HG02623 (cell line): Measurements from ENCODE around the gene DGKI.

ENCODE experiments used
- ATAC-seq: cut with Tn5 transposase; IDR thresholded peaks from one replicate; pipeline ENCODE4 v1.9.1; 2021; ENCODE audit warnings: moderate library complexity; ENCODE audit not compliant: unreplicated experiment

Gene DGKI

GRCh38 chr7:137873524-137873923, 26.8 kb upstream of the DGKI start:
- no peak for ATAC-seq

DNA sequence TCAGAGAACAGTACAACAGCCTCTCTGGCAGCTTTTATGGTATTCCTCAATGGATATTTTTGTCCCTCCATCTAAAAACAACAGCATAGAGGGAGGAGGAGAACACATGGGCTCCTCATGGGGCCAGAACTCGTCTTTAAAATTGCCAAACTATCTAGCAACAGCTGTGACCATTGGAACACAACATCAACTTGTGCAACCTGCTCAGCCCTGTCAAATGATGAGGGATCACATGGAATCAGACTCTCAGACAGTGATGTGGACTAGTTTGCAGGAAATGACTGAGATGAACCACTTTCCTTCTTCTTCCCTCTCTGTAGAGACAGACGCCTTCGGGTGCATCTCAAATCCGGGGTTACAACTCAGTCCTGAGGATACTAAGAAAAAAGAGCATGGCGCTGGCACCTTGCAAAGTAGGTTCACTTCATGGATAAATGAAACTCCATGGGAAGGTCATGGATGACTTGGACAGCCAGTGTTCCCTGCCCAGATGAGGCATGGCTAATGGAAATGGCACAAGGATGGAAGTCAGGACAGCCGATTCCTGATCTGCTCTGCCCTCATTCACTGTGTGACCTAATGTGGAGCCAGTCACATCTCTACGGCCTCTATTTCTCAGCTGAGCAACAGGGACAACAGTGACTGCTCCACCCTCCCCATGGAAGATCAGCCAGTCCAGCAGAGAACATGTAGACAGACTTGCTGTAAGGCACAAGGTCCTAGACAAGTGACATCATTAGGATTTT, 24.6 kb upstream of the DGKI start:
- no peak for ATAC-seq

- no peak for ATAC-seq
Observed at GRCh38 chr7:137870684-137871083, 23.9 kb upstream of the DGKI start.

DNA sequence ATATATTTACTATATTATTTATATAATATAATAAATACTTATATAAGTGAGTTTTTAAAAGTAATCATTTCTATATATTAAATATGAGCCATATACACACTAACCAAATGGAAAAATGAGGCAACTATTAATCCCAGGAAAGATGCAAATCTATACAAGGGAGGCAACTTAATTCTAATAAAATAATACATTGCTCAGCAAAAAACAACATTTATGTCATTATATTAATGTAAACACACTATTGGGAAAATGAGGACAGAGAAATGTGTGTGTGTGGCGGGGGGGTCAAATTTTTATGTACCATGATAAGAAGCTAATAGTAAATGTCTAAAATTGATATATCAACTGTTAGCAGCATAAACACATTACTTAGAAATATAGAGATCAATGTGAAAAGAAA, 23.3 kb upstream of the DGKI start:
- ATAC-seq: no peak

DNA sequence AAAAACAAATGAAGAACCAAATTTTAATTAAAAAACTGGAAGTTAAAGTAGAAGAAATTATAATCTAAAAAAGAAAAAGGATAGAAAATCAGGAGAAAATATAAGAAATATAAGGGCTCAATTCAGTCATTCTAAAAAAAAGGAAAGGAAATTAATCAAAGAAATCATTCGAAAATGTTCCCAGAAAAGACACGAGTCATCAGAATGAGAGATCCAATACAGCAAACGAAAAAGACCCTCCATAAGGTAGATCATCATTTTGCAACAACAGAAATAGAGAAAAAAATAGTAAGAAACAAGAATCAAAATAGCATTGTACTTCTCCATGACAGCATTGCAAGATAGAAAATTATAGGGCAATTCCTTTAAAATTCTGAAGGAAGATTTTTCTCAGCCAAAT, 22.5 kb upstream of the DGKI start:
- ATAC-seq: no peak

DNA sequence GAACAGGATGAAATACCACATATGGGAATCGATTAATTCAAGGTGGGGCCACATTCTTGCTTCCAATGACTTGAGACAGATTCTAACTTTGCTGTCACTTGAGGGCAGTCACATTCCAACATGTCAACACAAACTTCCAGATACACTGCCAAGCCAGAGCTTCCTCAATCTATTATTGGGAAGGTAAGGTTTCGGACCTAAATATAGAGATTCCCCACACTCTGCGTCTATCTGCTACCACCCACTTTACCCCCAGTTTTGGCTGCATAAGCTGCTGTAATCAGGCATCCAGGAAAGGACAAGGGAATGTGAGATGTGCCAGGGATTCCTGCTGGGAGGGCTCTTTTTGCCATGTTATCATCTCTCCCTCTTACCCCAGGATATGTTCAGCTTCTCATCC, 20.5 kb upstream of the DGKI start:
- no peak for ATAC-seq

GRCh38 chr7:137865764-137866163, 19.0 kb upstream of the DGKI start:
- ATAC-seq: no peak

GRCh38 chr7:137862964-137863363, 16.2 kb upstream of the DGKI start:
- ATAC-seq: no peak

DNA sequence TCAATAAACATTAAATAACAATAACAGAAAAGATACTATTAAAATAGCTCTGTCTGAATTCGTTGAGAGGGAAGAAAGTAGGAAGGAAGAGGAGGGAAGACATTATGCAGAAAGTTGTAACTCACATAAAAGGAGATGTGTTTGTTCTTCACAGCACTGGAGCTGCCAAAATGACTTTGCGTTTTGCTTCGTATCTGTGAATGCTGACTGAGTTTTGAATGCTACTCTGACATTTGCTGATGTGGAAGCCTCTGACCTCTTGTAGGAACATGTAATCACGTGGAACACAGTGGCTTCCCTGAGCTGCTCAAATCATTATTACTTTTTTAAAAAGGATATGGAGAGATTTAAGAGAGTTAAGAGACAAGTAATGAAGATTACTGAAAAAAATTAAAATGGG, 15.6 kb upstream of the DGKI start:
- no peak for ATAC-seq

GRCh38 chr7:137860542-137860941, 13.8 kb upstream of the DGKI start:
- ATAC-seq: no peak

DNA sequence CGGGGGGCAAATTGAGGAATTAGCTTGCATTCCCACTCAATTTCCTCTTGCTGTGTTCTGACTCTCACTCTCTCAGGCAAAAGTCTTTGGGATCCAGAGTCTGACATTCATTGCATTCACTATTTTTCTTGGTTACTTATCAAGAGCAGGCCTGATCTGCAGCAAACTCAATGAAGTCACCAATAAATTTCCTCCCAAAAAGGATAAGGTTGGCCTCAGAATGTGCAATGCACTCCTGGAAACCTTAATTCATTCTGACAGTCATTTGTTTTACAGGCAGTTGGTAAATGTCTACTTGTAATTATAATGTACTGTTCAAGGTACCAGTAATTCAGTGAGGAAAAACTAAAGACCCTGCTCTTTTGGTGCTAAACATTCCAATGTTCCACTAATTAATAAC, 6.3 kb upstream of the DGKI start:
- no peak for ATAC-seq

- no peak for ATAC-seq
Observed at GRCh38 chr7:137852108-137852507, 5.3 kb upstream of the DGKI start.

- ATAC-seq: no peak
Observed at GRCh38 chr7:137850972-137851945, 4.5 kb upstream of the DGKI start.

DNA sequence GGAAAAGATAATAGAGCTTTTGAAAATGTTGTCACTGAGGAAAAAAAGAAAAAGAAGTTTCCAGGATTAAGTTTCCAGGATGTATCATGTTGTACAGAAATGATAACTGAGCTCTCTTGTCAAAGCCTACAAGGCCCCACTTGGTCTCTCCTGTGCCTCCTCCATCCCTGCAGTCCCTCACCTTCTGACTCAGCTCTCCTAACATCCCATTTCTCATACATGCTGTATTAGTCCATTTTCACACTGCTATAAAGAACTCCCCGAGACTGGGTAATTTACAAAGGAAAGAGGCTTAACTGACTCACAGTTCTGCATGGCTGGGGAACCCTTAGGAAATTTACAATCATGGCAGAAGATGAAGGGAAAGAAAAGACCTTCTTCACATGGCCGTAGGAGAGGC, 3.8 kb upstream of the DGKI start:
- ATAC-seq: no peak

GRCh38 chr7:137848095-137848494, 1.3 kb upstream of the DGKI start:
- ATAC-seq: no peak

DNA sequence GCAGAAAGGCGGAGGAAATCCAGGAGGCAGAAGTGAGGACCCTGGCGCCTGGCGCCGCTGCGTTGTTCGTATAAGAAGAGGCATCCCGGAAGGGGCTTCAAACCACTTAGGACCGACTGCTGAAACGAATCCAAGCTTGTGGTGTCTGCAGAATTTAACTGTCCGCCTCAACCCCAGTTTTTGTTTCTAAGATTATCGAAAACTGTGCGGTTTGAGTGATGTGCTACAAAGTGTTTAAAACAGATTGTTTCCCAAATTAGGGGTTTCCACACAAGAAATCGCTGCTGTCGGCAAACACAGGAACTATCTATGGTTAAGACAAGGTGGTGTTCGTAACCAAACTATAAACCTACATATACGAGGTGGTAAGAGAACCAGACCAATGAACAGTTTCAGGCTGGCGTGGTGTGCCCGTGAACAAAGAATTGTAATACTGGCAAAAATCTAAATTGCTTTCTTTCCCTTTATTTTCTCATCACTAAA, 835 bp upstream of the DGKI start:
- peak; percentile 12 for ATAC-seq

DNA sequence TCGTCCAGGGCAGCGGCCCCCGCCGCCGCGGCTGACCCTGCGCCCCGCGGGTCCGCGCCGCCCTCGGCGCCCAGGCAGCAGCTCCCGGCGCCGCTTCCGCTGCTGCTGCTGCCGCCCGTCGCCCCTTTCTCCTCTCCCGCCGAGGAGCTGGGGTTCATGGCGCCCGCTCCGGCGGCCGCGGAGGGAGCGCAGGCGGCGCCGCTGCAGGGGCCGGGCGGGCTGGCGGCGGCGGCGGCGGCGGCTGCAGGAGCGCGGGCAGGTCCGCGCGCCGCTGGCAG, 286 bp downstream of the DGKI start:
- ATAC-seq: peak; percentile 16

GRCh38 chr7:137844677-137845425, 1.9 kb downstream of the DGKI start:
- no peak for ATAC-seq

DNA sequence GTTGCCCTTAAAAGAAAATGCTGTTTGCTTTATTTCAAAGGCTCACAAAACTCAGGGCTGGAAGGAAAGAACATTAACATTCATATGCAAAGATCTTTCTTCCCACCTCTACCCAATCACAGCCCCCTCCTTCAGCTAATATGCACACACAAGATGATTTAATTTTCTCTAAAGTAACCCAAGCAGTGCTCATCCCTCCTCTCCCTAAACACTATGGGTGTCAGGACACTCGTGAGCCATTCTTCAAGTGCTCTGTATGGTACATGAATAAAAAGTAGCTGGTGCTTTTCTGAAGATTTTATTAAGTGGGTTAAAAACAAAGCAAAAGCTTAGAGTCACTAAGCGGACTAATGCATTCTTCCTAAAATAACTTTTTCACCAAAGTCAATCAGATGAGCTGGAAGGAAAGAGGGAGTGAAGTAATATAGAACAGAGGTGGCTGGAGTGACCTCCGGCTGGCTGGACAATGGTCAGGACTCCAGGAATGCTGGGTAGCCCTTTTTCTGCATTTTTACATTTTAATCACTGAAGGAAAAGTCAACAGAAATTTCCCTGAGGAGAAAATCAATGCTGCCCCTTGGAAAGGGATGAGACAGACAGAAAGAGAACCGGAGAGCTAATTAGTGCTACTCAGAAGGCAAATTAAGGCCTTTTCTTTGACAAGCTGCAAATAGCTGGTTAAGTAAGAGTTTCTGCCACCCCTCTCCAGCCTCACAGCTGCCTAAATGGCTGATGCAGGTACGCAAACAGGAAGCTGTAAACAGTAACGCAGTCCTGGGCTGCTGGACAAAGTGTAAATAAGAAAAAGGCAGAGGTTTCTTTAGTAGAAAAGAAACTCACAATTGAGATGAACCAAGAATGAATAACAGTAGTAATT, 6.6 kb downstream of the DGKI start:
- no peak for ATAC-seq

DNA sequence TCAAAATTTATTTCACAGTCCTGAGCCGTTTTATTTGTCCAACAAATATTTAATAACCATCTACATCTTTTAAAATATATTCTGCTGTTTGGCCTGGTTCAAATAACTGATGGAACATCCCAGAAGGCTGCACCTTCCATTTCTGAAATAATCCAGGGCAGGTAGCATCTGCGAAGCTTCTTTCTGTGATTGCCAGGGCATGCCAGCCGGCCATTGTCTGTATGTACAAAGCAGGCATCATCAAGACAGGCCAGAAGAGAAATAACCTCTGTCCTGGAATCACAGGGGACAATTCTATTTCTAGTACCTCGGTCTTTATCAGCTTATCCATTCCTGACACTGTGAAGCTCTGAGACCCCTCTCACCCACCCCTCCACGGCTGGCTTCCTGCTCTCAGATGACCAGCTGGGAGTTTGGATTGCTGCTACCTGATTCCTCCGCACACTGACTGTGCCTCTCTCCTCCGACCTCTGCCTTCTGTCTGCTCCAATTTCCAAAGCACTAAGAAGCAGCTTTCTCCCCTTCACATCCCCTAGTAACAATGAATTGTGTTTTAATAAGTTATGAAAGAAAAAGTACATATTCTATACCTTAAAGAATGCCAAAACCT, 8.0 kb downstream of the DGKI start:
- ATAC-seq: no peak
